WTC11 (cell line): ENCODE measurements around the gene EFCAB12. TPM values are rescaled to one million over a fixed set of nuclear protein-coding genes. Genes with fewer than 3 reads are reported as not detected.

Source experiments
- ATAC-seq: fragments of 200-7000 bp; cut with Tn5 transposase; 2 replicates; pipeline ENCODE4 v1.10.0; 2021; ENCODE audit warnings: mild to moderate bottlenecking, moderate library complexity
- CTCF ChIA-PET: fragments of 300-600 bp; sonication (Branson Sonifier 250); formaldehyde crosslinking; loops from one replicate; lab custom pipeline; 2021; ENCODE audit warnings: antibody characterized with exemption; lab: Charles Lee
- POLR2A ChIA-PET: fragments of 350-600 bp; sonication (Branson Sonifier 250); formaldehyde crosslinking; loops from one replicate; lab custom pipeline; 2021; ENCODE audit warnings: antibody characterized with exemption; lab: Charles Lee
- DNase-seq: peaks from one replicate; pipeline ENCODE4 v3.0.0; 2021; ENCODE audit warnings: low spot score
- H3K27ac Mint-ChIP-seq: 2 replicates; pipeline ENCODE4 v1.8.0; 2021; ENCODE audit warnings: mixed read lengths
- H3K27me3 Mint-ChIP-seq: 2 replicates; pipeline ENCODE4 v1.8.0; 2021; ENCODE audit warnings: low read depth, mild to moderate bottlenecking, moderate library complexity, mixed read lengths
- H3K36me3 Mint-ChIP-seq: 2 replicates; pipeline ENCODE4 v1.8.0; 2021; ENCODE audit warnings: mixed read lengths
- H3K4me1 Mint-ChIP-seq: 2 replicates; pipeline ENCODE4 v1.8.0; 2022; ENCODE audit warnings: mixed read lengths
- H3K4me3 Mint-ChIP-seq: 2 replicates; pipeline ENCODE4 v1.8.0; 2021; ENCODE audit warnings: mild to moderate bottlenecking, moderate library complexity, mixed read lengths
- H3K9me3 Mint-ChIP-seq: 2 replicates; pipeline ENCODE4 v1.8.0; 2021; ENCODE audit warnings: mixed read lengths
- CBFB ChIP-seq: sonication (generic); formaldehyde crosslinking; IDR thresholded peaks from 2 replicates; pipeline ENCODE4 v1.8.1; 2022; ENCODE audit warnings: mild to moderate bottlenecking, low read depth, missing genetic modification reagents
- CTCF ChIP-seq: fragments of 200-600 bp; IDR thresholded peaks from 2 replicates; pipeline ENCODE4 v1.8.0; 2022; ENCODE audit warnings: antibody characterized with exemption
- EMX1 ChIP-seq: fragments of 250-450 bp; sonication (Bioruptor Pico); IDR thresholded peaks from 2 replicates; pipeline ENCODE4 v1.8.0; 2021; ENCODE audit warnings: mild to moderate bottlenecking
- ERG ChIP-seq: fragments of 250-450 bp; sonication (Bioruptor Pico); IDR thresholded peaks from 2 replicates; pipeline ENCODE4 v1.8.0; 2021; ENCODE audit warnings: mild to moderate bottlenecking
- ESRRA ChIP-seq: sonication (generic); formaldehyde crosslinking; IDR thresholded peaks from 2 replicates; pipeline ENCODE4 v1.8.1; 2022; ENCODE audit warnings: mild to moderate bottlenecking, missing genetic modification reagents, borderline replicate concordance
- ETV6 ChIP-seq: sonication (generic); formaldehyde crosslinking; IDR thresholded peaks from 2 replicates; pipeline ENCODE4 v1.8.1; 2022; ENCODE audit warnings: mild to moderate bottlenecking, missing genetic modification reagents
- FOXJ3 ChIP-seq: sonication (generic); formaldehyde crosslinking; IDR thresholded peaks from 2 replicates; pipeline ENCODE4 v1.9.0; 2021; ENCODE audit warnings: missing genetic modification reagents, mild to moderate bottlenecking, borderline replicate concordance
- FOXP1 ChIP-seq: sonication (generic); formaldehyde crosslinking; IDR thresholded peaks from 2 replicates; pipeline ENCODE4 v1.8.0; 2022; ENCODE audit warnings: missing genetic modification reagents, mild to moderate bottlenecking, moderate library complexity, borderline replicate concordance
- GRHL2 ChIP-seq: fragments of 250-450 bp; sonication (Bioruptor Pico); IDR thresholded peaks from 2 replicates; pipeline ENCODE4 v1.8.0; 2022; ENCODE audit warnings: mild to moderate bottlenecking, moderate library complexity; ENCODE audit not compliant: insufficient replicate concordance, severe bottlenecking
- MLX ChIP-seq: sonication (generic); formaldehyde crosslinking; IDR thresholded peaks from 2 replicates; pipeline ENCODE4 v1.8.1; 2023; ENCODE audit warnings: mild to moderate bottlenecking, missing genetic modification reagents, moderate library complexity
- MYBL2 ChIP-seq: sonication (generic); formaldehyde crosslinking; IDR thresholded peaks from 2 replicates; pipeline ENCODE4 v1.8.1; 2023; ENCODE audit warnings: mild to moderate bottlenecking, moderate library complexity, missing genetic modification reagents
- TEAD1 ChIP-seq: sonication (generic); formaldehyde crosslinking; IDR thresholded peaks from 2 replicates; pipeline ENCODE4 v1.8.0; 2022; ENCODE audit warnings: mild to moderate bottlenecking, missing genetic modification reagents
- TEAD4 ChIP-seq: sonication (generic); formaldehyde crosslinking; IDR thresholded peaks from 2 replicates; pipeline ENCODE4 v1.8.0; 2022; ENCODE audit warnings: mild to moderate bottlenecking, missing genetic modification reagents
- ZNF138 ChIP-seq: sonication (generic); formaldehyde crosslinking; conservative IDR thresholded peaks from 2 replicates; pipeline ENCODE4 v1.8.1; 2022; ENCODE audit warnings: mild to moderate bottlenecking, moderate library complexity, missing genetic modification reagents
- ZNF396 ChIP-seq: fragments of 250-450 bp; sonication (Bioruptor Pico); IDR thresholded peaks from 2 replicates; pipeline ENCODE4 v1.8.0; 2021; ENCODE audit warnings: mild to moderate bottlenecking, moderate library complexity, borderline replicate concordance
- ZNF425 ChIP-seq: fragments of 250-450 bp; sonication (Bioruptor Pico); conservative IDR thresholded peaks from 2 replicates; pipeline ENCODE4 v1.9.0; 2021; ENCODE audit warnings: mild to moderate bottlenecking
- ZNF532 ChIP-seq: fragments of 250-450 bp; sonication (Bioruptor Pico); IDR thresholded peaks from 2 replicates; pipeline ENCODE4 v1.9.0; 2021; ENCODE audit warnings: mild to moderate bottlenecking, borderline replicate concordance
- ZSCAN18 ChIP-seq: fragments of 250-450 bp; sonication (Bioruptor Pico); IDR thresholded peaks from 2 replicates; pipeline ENCODE4 v2.1.2; 2022; ENCODE audit warnings: mild to moderate bottlenecking, moderate library complexity
- total RNA-seq: library from RNA; stranded (reverse); gene quantifications from 3 replicates; pipeline ENCODE4 v1.2.3, GENCODE V29; 2021

Gene EFCAB12
- total RNA-seq, 1 experiment from 2014 or later = 0.20 TPM

- Mint-ChIP-seq H3K27ac (peak overlapping the region; percentile 56), H3K4me1 (peaks cover 39% of the 10 kb centered on the region), H3K36me3 (no peaks in the 10 kb centered on the region), H3K4me3 (no peak overlapping the region; the same call in 1 of the 2 replicates), H3K9me3 (no peaks in the 10 kb centered on the region), H3K27me3 (peaks cover 32% of the 10 kb centered on the region)
- ChIA-PET CTCF (interaction anchor here (2.2 kb wide), 1 partner anchor 41 kb away, joined by 16 read pairs; no protein-coding TSS in a partner anchor), POLR2A (interaction anchor here (1.4 kb wide), 1 partner anchor 15 kb away, joined by 3 read pairs; no protein-coding TSS in a partner anchor)
- ATAC-seq = no peak
- no peak for TF ChIP-seq TEAD1 (CRISPR knock-in tag)
- DNase-seq = no peak
Measured at GRCh38 chr3:129424185-129424841, 4.1 kb downstream of the EFCAB12 start.

- ATAC-seq (no peak), DNase-seq (no peak)
- H3K36me3 Mint-ChIP-seq = no peaks in the 10 kb centered on the region
- no peak overlapping the region for H3K4me3 Mint-ChIP-seq
- H3K27ac Mint-ChIP-seq = no peak overlapping the region
- POLR2A ChIA-PET = interaction anchor here (1.4 kb wide), 1 partner anchor 16 kb away, joined by 3 read pairs; no protein-coding TSS in a partner anchor
- H3K4me1 Mint-ChIP-seq = peaks cover 32% of the 10 kb centered on the region
- no peaks in the 10 kb centered on the region for H3K9me3 Mint-ChIP-seq
- no peak for TF ChIP-seq TEAD4 (CRISPR knock-in tag)
- no peak for TF ChIP-seq MYBL2 (CRISPR knock-in tag)
- no peak for TF ChIP-seq FOXP1 (CRISPR knock-in tag)
- TF ChIP-seq MLX (CRISPR knock-in tag) = no peak
- TF ChIP-seq ETV6 = no peak
- no peak for TF ChIP-seq ZNF138
- TF ChIP-seq CTCF = no peak
- TF ChIP-seq ZNF425 = no peak
- TF ChIP-seq ZSCAN18 (CRISPR knock-in tag) = no peak
- TF ChIP-seq ERG (CRISPR knock-in tag) = no peak
- no peak for TF ChIP-seq ESRRA (CRISPR knock-in tag)
- no peak for TF ChIP-seq ZNF396 (CRISPR knock-in tag)
- TF ChIP-seq EMX1 = no peak
- no peak for TF ChIP-seq FOXJ3 (CRISPR knock-in tag)
- TF ChIP-seq ZNF532 (CRISPR knock-in tag) = no peak
- no peak for TF ChIP-seq CBFB (CRISPR knock-in tag)
- TF ChIP-seq GRHL2 = no peak
- TF ChIP-seq, all 79 proteins: peak for 0
- H3K27me3 Mint-ChIP-seq = peaks cover 31% of the 10 kb centered on the region
- CTCF ChIA-PET = interaction anchor here (1.0 to 2.2 kb wide), 3 partner anchors 39 to 79 kb away, joined by 3 to 16 read pairs (median 4); no protein-coding TSS in a partner anchor
Measured at GRCh38 chr3:129422897-129423296, 5.5 kb downstream of the EFCAB12 start.
